ENCODE results near the gene DENND2C. TPM values are rescaled to one million over a fixed set of nuclear protein-coding genes. Genes with fewer than 3 reads are reported as not detected.
A peak's percentile ranks its signal among the peaks of the same experiment; 100 is the strongest.

Gene DENND2C, protein sequence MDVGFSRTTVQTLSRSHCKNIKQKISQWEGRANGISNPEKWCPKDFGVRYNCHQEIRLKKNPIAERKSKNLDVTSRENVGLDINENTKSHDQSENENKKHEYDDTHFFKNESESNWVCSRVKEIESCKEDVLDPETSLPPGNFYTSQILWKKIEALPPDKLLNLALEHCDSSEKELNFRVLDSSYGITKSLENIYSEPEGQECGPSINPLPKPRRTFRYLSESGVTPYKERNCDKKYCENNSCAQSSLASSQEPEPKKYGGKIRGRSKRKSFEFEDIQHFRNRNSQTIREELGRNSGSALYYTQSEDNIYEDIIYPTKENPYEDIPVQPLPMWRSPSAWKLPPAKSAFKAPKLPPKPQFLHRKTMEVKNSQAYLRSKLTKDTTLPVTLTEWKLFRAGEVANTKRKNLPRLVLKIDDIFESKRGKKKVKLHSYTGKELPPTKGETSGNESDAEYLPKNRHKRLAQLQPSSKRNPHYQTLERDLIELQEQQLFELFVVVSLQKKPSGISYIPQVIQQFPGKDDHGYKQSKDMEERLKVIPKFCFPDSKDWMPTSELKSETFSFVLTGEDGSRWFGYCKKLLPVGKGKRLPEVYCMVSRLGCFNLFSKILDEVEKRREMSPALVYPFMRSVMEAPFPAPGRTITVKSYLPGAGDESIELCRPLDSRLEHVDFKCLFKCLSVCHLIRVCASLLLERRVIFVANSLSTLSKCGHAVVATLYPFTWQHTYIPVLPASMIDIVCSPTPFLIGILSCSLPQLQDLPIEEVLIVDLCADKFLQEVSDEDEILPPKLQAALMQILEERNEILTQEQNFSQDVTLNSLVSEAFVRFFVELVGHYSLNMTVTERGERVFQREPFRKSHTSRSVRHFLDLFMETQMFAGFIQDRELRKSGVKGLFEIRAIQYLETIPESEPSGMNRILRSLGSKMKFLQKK
- total RNA-seq = under 0.01 TPM

DNA sequence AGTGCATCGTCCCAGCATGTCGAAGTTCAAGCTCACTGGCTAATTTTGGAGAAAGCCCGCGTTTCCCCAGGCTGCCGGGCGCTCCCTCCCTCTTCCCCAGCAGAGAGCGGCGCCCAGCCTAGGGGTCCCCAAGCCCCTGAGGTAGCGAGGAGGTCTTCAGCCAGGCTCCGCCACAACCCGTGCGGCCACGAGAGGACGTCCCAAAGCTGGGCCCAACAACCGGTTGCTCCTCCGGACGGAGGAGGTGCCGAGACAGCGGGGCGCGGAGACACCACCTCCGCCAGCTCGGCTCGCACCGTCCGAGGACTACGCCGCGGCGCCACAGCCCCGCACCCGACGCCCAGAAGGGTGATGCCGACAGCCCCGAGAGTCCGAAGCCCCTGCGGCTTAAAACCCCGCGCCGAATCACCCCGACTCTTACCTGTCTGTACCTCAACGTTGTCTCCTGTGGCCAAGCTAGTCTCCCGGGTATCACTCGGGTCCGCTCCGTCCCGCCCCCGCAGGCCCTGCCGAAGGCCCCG, at the start of gene DENND2C:
TSS of gene DENND2C (minus strand) at position 488 of the 521 bp plus-strand sequence. CDS start 44,065 bp downstream, outside the sequence.
- DNase-seq (ENCODE audit: low read depth in 2 of 3, low spot score in 2 of 3) = peak in 2 of 3 donors; percentile 1 to 7

DNA sequence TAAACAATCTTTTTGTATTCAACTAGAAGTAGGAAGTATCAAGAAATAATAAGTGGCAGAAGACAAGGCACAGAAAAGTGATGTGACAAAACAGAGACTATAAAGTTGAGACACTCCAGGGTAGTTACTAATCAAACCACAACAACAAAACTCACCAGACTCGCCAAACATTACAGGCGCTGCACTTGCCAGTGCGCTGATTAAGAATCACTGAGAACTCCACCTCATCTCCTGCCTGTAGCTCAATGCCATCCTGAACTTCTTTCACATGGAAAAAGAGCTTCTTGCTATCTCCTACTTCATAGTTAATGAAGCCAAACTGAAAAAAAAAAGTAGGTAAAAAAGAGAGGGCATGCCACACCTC, 49.6 kb upstream of the DENND2C start:
- DNase-seq (ENCODE audit: low read depth in 2 of 3, low spot score in 2 of 3) = no peak

DNA sequence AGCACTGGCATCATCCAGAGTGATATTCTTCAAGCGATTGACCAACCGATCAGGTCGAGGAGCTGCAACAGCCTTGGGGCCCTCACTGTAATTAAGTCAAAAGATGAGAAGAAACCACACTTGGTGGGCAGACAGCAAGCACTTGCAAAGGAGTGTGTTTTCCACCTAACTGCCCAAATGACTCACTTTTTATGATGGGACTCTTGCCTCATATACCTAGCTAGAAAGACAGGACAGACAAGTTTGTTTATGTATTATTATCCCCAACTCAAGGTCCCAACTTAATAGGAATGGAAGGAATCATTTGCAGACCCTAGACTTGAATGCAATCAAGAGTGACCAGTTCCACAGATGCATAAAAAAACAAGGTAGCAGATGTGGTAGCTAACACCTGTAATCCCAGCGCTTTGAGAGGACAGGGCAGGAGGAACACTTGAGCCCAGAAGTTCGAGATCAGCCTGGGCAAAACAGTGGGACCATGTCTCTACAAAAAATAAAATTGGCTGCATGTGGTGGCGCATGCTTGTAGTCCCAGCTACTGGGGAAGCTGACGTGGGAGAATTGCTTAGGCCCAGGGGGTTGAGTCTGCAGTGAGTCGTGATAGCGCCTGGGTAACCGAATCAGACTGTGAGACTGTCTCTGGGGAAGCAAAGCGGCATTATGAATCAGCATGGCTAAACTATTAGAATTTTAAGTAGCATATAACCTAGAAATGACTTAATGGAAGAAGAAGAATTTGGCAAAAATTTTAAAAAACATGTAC, 49.0 kb upstream of the DENND2C start:
- DNase-seq (ENCODE audit: low read depth in 2 of 3, low spot score in 2 of 3) = no peak

DNA sequence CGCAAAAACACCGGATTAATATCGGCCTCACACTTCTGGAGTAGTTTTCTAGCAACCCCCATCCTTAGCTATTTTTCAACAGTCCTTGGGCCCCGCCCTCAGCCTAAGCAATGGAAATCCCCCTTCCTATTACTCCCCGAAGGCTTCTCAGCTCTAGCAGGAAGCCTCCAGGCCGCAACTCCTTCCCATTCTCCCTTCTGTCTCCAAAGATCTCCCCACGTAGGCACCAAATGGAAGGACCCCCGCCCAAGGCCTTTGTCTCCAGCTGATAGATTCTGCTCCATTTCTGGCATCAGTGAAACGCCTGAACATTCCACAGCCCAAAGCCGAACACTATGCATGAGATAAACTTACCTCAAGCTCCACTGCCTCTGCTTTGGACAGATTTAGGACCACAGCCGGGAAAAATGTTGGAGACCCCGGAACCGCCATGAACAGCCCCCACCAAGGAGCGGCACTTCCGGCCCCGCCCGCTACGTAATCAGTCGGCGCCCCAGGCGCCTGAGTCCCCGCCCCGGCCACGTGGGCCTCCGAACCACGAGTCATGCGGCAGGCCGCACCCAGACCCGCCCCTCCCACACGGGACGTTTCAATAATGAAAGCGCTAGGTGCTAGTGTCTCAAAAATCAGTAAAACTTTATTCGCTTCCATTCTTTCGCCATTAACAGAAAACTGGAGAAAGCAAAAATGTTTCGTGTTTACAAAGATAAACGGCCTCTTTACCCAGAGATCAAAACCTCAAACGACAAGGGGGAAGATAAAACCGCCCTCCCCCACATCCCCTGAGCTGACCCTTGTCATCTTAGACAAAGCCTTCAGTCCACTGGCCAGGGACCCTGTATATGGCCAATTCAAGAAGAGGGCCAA, 46.7 kb upstream of the DENND2C start, which contains the start of gene NRAS:
TSS of gene NRAS (minus strand) at position 468 of the 867 bp plus-strand sequence. CDS start 611 bp downstream, outside the sequence.
- DNase-seq (ENCODE audit: low read depth in 2 of 3, low spot score in 2 of 3) = peak; percentile 86 to 97 (median 95)

- peak in 1 of 3 donors; percentile 2 for DNase-seq (ENCODE audit: low read depth in 2 of 3, low spot score in 2 of 3)
Observed at GRCh38 chr1:114715952-114716303, 46.1 kb upstream of the DENND2C start.

GRCh38 chr1:114712977-114713376, 43.1 kb upstream of the DENND2C start:
- DNase-seq (ENCODE audit: low read depth in 2 of 3, low spot score in 2 of 3) = no peak

DNA sequence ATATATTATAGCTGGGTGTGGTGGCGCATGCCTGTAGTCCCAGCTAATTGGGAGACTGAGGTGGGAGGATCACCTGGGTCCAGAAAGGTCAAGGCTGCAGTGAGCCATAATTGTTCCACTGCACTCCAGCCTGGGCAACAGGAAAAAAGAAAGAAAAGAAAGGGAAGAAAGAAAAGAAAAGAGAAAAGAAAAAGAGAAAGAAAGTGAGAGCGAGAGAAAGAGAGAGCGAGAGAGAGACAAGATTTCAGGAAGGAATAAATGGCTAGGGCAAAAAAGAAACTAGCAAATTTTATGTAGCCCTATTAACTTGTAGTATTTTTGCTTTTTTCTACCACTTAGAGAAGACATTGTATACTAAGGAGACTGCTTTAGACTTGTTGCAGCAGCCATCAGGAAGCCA, 40.5 kb upstream of the DENND2C start:
- no peak for DNase-seq (ENCODE audit: low read depth in 2 of 3, low spot score in 2 of 3)

- no peak for DNase-seq (ENCODE audit: low read depth in 2 of 3, low spot score in 2 of 3)
Observed at GRCh38 chr1:114707604-114708003, 37.8 kb upstream of the DENND2C start.

DNA sequence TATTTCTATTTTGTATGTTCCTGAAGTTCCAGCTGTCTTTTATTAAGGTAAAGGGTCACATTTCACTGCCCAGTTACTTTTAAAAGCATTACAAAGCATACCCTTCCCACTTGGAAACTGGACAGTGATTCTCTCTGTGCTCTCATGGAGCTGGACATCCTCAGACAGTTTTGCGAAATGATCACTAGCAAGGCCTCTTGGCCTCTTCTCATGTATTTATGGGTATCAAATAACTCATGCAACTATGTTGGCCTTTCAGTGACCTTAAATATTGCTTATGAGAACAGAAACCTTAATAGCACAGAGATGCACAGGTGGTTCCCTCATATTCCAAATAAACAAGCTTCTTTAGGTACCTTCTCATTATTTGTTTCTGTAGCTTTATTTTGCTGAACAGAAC, 33.4 kb upstream of the DENND2C start:
- no peak for DNase-seq (ENCODE audit: low read depth in 2 of 3, low spot score in 2 of 3)

DNA sequence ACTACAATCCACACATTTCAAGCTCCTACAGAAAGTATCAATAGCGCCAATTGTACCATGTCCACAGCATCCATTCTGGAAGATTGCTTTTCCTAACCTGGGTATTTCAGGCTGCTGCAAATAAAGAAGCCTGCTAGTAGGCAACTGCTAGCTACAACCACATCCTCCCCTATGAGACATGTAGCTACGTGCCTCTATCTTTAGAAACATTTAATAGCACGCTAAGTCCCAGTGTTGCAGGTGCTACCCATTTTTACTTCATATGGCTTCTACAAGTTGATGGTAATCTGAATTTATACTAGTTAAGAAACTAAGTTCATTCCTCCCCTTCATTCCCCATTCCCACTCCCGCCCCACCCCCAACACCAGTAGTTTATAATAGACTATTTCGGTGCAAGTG, 32.9 kb upstream of the DENND2C start:
- DNase-seq (ENCODE audit: low read depth in 2 of 3, low spot score in 2 of 3) = no peak

DNA sequence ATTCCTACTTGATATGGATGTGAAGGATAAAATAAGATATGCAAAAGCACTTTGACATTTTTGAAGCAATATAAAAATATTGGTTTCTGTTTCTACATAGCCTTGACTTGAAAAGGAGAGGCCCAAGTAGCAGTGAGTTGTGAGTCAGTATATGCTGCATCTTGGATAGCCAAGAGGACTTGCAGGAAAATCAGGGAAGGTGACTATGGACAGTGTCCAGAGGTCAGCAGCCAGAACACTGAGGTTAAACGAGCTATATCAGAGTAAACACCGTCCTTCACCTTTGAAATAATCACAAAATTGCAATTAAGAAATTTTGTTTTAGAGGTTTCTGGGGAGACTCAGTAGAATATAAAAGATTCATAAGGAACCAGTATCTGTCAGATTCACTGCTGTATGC, 32.1 kb upstream of the DENND2C start:
- no peak for DNase-seq (ENCODE audit: low read depth in 2 of 3, low spot score in 2 of 3)

DNA sequence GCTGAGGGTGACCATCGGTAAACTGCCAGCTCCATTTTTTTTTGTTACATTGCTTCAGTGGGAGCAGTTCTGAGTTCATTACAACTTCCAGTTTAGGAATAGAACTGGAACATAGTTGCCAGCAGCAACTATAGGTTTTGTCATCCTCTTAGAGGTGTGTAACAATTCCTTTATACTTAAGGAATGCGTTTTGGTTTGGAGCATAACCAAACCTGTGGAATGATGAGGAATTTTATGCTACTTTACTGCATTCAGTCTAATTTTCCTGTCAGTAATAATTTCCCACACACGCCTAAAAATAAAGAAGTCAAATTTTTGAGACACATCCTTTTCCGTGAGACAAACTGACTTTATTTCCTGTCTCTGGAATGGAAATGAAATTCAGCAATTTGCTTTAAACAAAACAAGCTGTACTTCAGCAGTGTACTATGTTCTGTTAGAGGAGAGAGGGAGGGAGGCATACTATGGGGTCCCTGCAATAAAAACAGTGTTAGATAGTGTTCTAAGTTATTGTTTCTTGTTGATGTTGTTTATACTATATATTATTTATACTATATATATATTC, 30.3 kb upstream of the DENND2C start:
- no peak for DNase-seq (ENCODE audit: low read depth in 2 of 3, low spot score in 2 of 3)

GRCh38 chr1:114696810-114697209, 27.0 kb upstream of the DENND2C start:
- no peak for DNase-seq (ENCODE audit: low read depth in 2 of 3, low spot score in 2 of 3)

DNA sequence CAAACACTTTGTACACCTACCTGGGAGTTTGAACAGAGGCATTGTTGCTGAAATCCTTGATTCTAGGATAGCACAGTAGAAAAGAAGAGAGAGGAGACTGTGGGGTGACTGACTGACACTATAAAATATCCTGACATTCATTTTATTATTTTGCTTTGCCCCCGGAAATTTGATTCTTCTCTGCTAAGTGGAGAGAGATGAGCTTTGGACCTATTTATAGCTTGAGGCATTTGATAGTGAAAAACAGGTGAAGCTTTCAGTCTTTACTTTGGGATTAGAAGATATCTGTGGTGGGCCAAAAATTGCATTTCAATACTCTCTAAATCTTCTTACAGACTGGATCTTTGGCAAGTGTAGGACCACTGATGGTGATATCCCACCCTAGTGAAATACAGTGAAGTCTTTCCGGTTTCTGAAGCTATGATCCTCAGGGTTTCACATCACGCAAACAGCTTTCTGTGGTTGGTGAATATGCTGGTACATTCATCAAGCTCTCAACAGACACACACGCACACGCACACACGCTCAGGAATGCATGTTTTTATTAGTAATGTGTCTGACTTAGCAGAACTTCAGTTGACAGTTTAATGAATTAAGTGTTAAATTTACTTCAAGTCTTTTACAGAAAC, 25.7 kb upstream of the DENND2C start, which contains the start of gene AMPD1:
TSS of gene AMPD1 (minus strand) at position 117 of the 629 bp plus-strand sequence. CDS start at position 42, 75 bp downstream.
- no peak for DNase-seq (ENCODE audit: low read depth in 2 of 3, low spot score in 2 of 3)

- no peak for DNase-seq (ENCODE audit: low read depth in 2 of 3, low spot score in 2 of 3)
Observed at GRCh38 chr1:114694540-114695310, 24.9 kb upstream of the DENND2C start.

DNA sequence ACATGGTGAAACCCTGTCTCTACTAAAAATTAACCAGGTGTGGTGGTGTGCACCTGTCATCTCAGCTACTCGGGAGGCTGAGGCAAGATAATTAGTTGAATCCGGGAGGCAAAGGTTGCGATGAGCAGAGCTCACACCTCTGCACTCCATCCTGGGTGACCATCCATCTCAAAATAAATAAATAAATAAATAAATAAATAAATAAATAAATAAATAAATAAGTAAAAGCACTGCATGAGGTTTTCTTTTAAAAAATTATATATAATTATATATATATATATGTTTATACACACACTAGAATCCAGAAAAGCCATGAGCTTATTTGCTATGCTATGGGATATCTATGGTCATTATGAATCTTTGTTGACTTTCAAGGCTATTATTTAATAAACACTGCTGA, 23.1 kb upstream of the DENND2C start:
- DNase-seq (ENCODE audit: low read depth in 2 of 3, low spot score in 2 of 3) = no peak

GRCh38 chr1:114691061-114691460, 21.2 kb upstream of the DENND2C start:
- no peak for DNase-seq (ENCODE audit: low read depth in 2 of 3, low spot score in 2 of 3)

DNA sequence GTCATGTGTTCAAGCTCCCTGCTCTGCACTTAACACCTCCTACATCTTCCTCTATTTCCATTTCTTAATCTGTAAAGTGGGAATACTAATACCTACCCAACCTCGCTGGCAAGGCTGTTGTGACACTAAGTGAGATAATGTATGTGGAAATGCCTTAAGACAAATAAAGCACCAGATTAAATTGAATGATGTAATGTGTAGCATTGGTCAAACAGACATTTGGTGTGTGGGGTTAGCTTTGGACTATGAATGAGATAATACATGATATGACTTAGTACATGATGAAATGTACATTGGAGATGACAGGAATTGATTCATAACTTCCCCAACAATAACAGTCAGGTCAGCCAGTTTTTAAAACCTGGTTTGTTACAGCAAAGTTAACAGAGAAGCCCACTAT, 20.3 kb upstream of the DENND2C start:
- DNase-seq (ENCODE audit: low read depth in 2 of 3, low spot score in 2 of 3) = no peak
